Islet of Langerhans (tissue), 1 donor: Measurements from ENCODE around the gene FBLL1.
"Not testable (repeated sequence)": the region's sequence is repeated elsewhere in the genome, so short reads cannot be mapped to it uniquely, and the experiment has no call there.

Experiments
- FAIRE-seq: peaks from one replicate; lab custom pipeline; 2011; peaks lifted over from hg19 to GRCh38; lab: Jason Lieb, UNC

Gene FBLL1

GRCh38 chr5:168528521-168529373 lies at the start of gene FBLL1:
Gene FBLL1, plus strand, starts transcription at chr5:168529305. Its CDS starts 200 bp downstream, at chr5:168529505.
- no peak for FAIRE-seq

- FAIRE-seq: no peak
Observed at GRCh38 chr5:168480601-168481000, 48.5 kb upstream of the FBLL1 start.

- FAIRE-seq: no peak
Observed at GRCh38 chr5:168481330-168481788, 47.7 kb upstream of the FBLL1 start.

GRCh38 chr5:168482361-168482760 lies 46.7 kb upstream of the FBLL1 start:
- FAIRE-seq: no peak

GRCh38 chr5:168486136-168486879 lies 42.8 kb upstream of the FBLL1 start, which contains the start of gene RARS1:
Gene RARS1, plus strand, starts transcription at chr5:168486471. Its CDS starts 28 bp downstream, at chr5:168486499.
- FAIRE-seq: peak; percentile 45

GRCh38 chr5:168489059-168489458 lies 40.0 kb upstream of the FBLL1 start:
- no peak for FAIRE-seq

GRCh38 chr5:168494057-168494555 lies 35.0 kb upstream of the FBLL1 start:
- FAIRE-seq: no peak

GRCh38 chr5:168502563-168503237 lies 26.4 kb upstream of the FBLL1 start:
- FAIRE-seq: no peak

- no peak for FAIRE-seq
Observed at GRCh38 chr5:168513861-168514428, 15.2 kb upstream of the FBLL1 start.

- no peak for FAIRE-seq
Observed at GRCh38 chr5:168525856-168526255, 3.2 kb upstream of the FBLL1 start.

GRCh38 chr5:168527756-168528295 lies 1.3 kb upstream of the FBLL1 start:
- FAIRE-seq: no peak

- FAIRE-seq: no peak
Observed at GRCh38 chr5:168529374-168530234, 499 bp downstream of the FBLL1 start.

- FAIRE-seq: no peak
Observed at GRCh38 chr5:168530621-168531150, 1.6 kb downstream of the FBLL1 start.

GRCh38 chr5:168531191-168531590 lies 2.1 kb downstream of the FBLL1 start:
- no peak for FAIRE-seq

- FAIRE-seq: no peak
Observed at GRCh38 chr5:168531987-168532864, 3.1 kb downstream of the FBLL1 start.

- not testable (repeated sequence) for FAIRE-seq
Observed at GRCh38 chr5:168534351-168534750, 5.2 kb downstream of the FBLL1 start.

- no peak for FAIRE-seq
Observed at GRCh38 chr5:168537176-168537575, 8.1 kb downstream of the FBLL1 start.

- FAIRE-seq: no peak
Observed at GRCh38 chr5:168549554-168549953, 20.4 kb downstream of the FBLL1 start.

GRCh38 chr5:168550656-168551055 lies 21.6 kb downstream of the FBLL1 start:
- FAIRE-seq: no peak
